Stomach (tissue), 4 donors: ENCODE measurements around the gene CDC27.
"Not testable (repeated sequence)": the region's sequence is repeated elsewhere in the genome, so short reads cannot be mapped to it uniquely, and the experiment has no call there.

Experiments
- CTCF ChIP-seq, 7 experiments: fragments of 450-650 bp in 4 of 7; fragments of 200-600 bp in 3 of 7; sonication (generic) in 3 of 7; IDR thresholded peaks; one replicate each; pipeline ENCODE4 v1.5.1; 2016 to 2019; ENCODE audit warnings: antibody characterized with exemption in 7 of 7, control low read depth in 2 of 7, mild to moderate bottlenecking in 1 of 7
- EP300 ChIP-seq: sonication (generic); formaldehyde crosslinking; IDR thresholded peaks from one replicate; pipeline ENCODE4 v1.6.1; 2017; ENCODE audit warnings: antibody characterized with exemption

DNA sequence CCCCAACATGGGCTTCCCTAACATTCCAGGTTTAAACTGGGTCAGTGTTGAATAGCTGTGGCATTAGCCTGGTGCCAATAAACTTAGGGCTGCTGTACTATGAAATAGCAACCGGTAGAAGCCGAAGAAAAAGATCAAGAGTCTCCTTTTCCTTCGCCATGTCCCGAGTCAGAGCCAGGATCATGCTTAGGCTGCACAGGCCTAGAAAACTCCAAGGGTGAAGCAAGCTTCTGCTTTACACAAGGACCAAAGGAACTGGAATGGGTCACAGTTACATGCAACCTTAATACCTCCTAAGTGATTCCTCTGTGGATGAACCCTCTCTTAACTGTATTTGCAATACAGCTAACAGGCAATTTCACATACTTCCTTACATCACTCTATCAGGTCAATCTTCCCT, 115.5 kb downstream of the CDC27 start:
- TF ChIP-seq CTCF (IDR thresholded peaks at IDR 0.05); EP300: not testable (repeated sequence)
